Measurements from ENCODE around the gene AIP. TPM values are rescaled to one million over a fixed set of nuclear protein-coding genes. Genes with fewer than 3 reads are reported as not detected.

The AIP gene
- total and polyA plus RNA-seq, 2 of the 8 experiments (the other 6 are each of a cell fraction or from before 2014, with no cell fraction given) = 29.8 to 54.4 TPM

GRCh38 chr11:67538823-67539505 lies 56.1 kb downstream of the AIP start (continued):
- TF ChIP-seq EP300 (IDR thresholded peaks at IDR 0.05; ENCODE audit: borderline replicate concordance in 1 of 2, low read depth in 2 of 2, low read length in 2 of 2) (no peak), PHF8 (conservative IDR thresholded peaks at IDR 0.05; ENCODE audit: low read depth, low read length) (no peak), NRF1 (IDR thresholded peaks at IDR 0.05; ENCODE audit: low read depth, low read length) (no peak), EGR1 (IDR thresholded peaks at IDR 0.05; ENCODE audit: borderline replicate concordance, low read depth, low read length) (no peak), SP1 (IDR thresholded peaks at IDR 0.05; ENCODE audit: low read depth, low read length) (no peak), KDM4A (IDR thresholded peaks at IDR 0.05; ENCODE audit: low read depth, low read length, severe bottlenecking) (no peak), SAP30 (IDR thresholded peaks at IDR 0.05; ENCODE audit: insufficient read depth, insufficient replicate concordance, low read length) (no peak), CTBP2 (IDR thresholded peaks at IDR 0.05; ENCODE audit: borderline replicate concordance, insufficient read depth, insufficient read length, low read length) (no peak)

Measured in H1 (cell line).